AG09309 (cell line): ENCODE results near the gene NOXO1.

Source experiments
- DNase-seq: peaks from one replicate; pipeline ENCODE4 v3.0.0-alpha.2; 2010; ENCODE audit warnings: low read depth
- H3K4me3 ChIP-seq: 2 replicates; pipeline ENCODE4 v1.5.1; 2011; ENCODE audit warnings: mild to moderate bottlenecking, low read depth, low read length, moderate library complexity; ENCODE audit not compliant: control insufficient read depth
- CTCF ChIP-seq: IDR thresholded peaks from 2 replicates; pipeline ENCODE4 v1.5.1; 2011; ENCODE audit warnings: mild to moderate bottlenecking, low read depth, low read length, inconsistent platforms; ENCODE audit not compliant: insufficient read depth, control insufficient read depth; ENCODE audit errors: missing control alignments

NOXO1 gene

DNA sequence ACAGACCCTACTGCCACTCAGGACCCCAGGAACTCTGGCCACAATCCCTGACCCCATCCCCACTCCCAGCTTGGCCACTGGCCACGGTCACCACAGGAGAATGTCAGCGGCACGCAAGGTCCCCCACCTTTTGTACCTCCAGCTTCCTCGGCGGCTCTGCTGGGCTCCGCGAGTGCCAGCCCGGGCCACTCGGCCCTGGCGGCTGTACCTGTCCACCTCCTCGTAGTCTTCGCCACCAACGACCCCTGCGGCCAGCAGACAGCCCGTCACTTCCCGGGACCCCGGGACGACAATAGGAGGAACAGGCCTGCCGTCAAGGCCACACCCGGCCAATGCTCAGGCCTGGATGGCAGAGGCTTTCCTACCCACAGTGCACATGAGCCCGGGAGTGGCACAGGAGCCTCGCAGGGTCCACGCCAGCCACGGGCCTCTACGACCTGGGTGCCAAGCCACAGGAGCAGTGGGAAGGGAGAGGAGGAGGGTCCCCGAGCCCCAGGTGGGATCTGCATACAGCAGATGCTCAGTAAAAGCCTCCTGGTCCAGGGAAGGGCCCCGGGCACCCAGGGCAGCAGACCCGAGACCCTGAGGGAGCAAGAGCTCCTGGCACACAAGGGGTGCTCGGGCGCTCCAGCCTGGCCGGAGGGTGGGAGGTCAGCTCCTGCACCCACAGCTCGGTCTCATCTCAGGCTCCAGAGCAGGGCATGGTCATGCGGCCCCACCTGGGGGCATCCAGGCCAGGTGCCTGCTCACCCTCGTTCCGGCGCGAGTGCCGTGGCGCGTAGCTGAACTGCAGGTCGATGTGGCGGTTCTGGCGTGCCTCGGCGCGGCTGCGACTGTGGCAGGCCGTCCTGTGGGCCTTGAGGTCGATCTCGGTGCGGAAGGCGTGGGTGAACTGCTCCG is 20.4 kb upstream of the NOXO1 start:
- H3K4me3 ChIP-seq = no peak overlapping the region
- TF ChIP-seq CTCF = no peak
- no peak for DNase-seq

- TF ChIP-seq CTCF = no peak
- no peak overlapping the region for H3K4me3 ChIP-seq
- no peak for DNase-seq
These were observed 19.8 kb upstream of the NOXO1 start for GRCh38 chr16:2001035-2001434.

DNA sequence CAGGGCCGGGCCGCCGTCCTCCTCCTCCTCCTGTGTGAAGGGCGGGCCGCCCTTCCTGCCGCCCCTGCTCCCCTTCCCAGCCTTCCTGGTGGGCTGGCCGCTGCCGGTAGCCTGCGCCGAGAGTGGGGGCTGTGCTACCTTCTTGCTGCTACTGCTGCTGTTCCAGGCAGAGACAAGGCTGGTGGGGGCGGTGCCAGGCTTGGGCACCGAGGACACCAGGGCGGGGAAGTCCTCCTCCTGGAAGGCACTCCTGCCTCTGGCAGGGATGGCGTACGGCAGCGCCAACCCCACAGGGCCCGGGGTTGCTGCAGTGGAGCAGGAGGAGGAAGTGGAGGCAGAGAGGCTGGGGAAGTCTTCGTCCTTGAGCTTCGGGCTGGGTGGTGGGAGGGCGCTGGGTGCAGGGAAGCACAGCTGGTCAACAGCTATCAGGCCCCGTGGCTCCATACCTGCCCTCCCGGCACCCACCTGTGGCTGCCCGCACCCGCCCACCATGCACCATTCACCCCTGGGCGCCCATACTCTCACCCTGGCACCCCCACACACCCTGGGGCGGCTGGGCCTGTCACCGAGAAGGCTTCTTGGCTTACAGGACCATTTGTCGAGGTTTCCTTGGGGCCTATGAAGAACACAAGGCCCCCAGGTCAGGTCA is 18.7 kb upstream of the NOXO1 start:
- no peak for DNase-seq
- H3K4me3 ChIP-seq = no peak overlapping the region
- TF ChIP-seq CTCF = no peak

GRCh38 chr16:1998852-1999801 is 17.9 kb upstream of the NOXO1 start:
- H3K4me3 ChIP-seq = no peak overlapping the region
- TF ChIP-seq CTCF = no peak
- DNase-seq = no peak

DNA sequence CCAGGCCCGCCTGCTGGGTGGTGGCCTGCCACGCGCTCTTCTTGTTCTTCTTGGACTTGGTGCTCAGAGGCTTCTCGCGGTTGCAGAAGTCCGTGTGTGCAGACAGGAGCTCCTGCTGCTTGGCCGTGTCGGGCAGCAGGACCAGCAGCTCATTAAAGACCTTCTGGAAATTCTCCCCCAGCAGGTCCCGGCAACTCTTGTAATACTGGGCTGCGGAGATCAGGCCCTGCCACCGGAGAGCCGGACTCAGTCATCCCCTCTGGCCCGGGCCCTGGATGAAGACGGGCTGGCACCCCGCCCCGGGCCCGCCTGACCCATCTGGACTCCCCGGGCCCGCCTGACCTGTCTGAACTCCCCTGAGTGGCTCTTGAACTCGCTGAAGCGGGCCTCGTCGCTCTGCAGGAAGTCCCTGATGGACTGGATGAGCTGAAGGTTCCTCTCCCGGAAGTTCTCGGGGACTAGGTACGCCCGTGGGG is 17.1 kb upstream of the NOXO1 start:
- DNase-seq = no peak
- TF ChIP-seq CTCF = no peak
- H3K4me3 ChIP-seq = no peak overlapping the region
